Type B pancreatic cell (in vitro differentiated cells): ENCODE measurements around the gene C10orf90. TPM values are rescaled to one million over a fixed set of nuclear protein-coding genes. Genes with fewer than 3 reads are reported as not detected.
A peak's percentile ranks its signal among the peaks of the same experiment; 100 is the strongest.

Experiments
- DNase-seq: peaks from one replicate; pipeline ENCODE4 v3.0.0; 2021; ENCODE audit warnings: mixed read lengths; ENCODE audit not compliant: unreplicated experiment; ENCODE audit errors: extremely low spot score
- H3K27ac Mint-ChIP-seq: 2 replicates; pipeline ENCODE4 v1.8.0; 2021; ENCODE audit warnings: mild to moderate bottlenecking, mixed read lengths
- H3K27me3 Mint-ChIP-seq: 2 replicates; pipeline ENCODE4 v1.8.0; 2021; ENCODE audit warnings: mixed read lengths
- H3K36me3 Mint-ChIP-seq: 2 replicates; pipeline ENCODE4 v1.8.0; 2021; ENCODE audit warnings: mixed read lengths
- H3K4me1 Mint-ChIP-seq: one replicate; pipeline ENCODE4 v1.8.0; 2021; ENCODE audit warnings: mixed read lengths; ENCODE audit not compliant: unreplicated experiment
- H3K4me3 Mint-ChIP-seq: 2 replicates; pipeline ENCODE4 v1.8.0; 2021; ENCODE audit warnings: mild to moderate bottlenecking, mixed read lengths
- H3K9me3 Mint-ChIP-seq: 2 replicates; pipeline ENCODE4 v1.8.0; 2021; ENCODE audit warnings: mixed read lengths
- CTCF ChIP-seq: fragments of 200-600 bp; sonication (generic); conservative IDR thresholded peaks from 2 replicates; pipeline ENCODE4 v1.5.0; 2021; ENCODE audit warnings: antibody characterized with exemption, mild to moderate bottlenecking
- long read RNA-seq: library from polyadenylated mRNA; unstranded; transcript quantifications from one replicate; pipeline ENCODE4 v2.0.0, GENCODE V29; 2020
- total RNA-seq: library from RNA; stranded (reverse); gene quantifications from 2 replicates; pipeline ENCODE4 v1.2.1, GENCODE V29; 2021; ENCODE audit warnings: low replicate concordance

Gene C10orf90
- 1.5 TPM in 1 of 2 replicates, not detected in the other for total RNA-seq
- long read RNA-seq, result 0 reads

- Mint-ChIP-seq H3K4me3 (peak within 1 kb of the TSS; percentile 49), H3K9me3 (peaks cover 7% of the 10 kb centered on the region), H3K27me3 (peaks cover 6% of the 10 kb centered on the region)
Observed at GRCh38 chr10:126670056-126670894, at the start of gene C10orf90. Gene C10orf90 (minus strand): TSS chr10:126670693. CDS start chr10:126670480, 213 bp downstream.

GRCh38 chr10:126716366-126716765 lies 45.9 kb upstream of the C10orf90 start:
- Mint-ChIP-seq H3K27me3 (peaks cover 22% of the 10 kb centered on the region), H3K36me3 (no peaks in the 10 kb centered on the region), H3K27ac (no peak overlapping the region), H3K4me1 (no peaks in the 10 kb centered on the region), H3K9me3 (no peaks in the 10 kb centered on the region), H3K4me3 (no peak overlapping the region)
- TF ChIP-seq CTCF, result no peak
- DNase-seq, result no peak

More at GRCh38 chr10:126670056-126670894, at the start of gene C10orf90:
- DNase-seq, result no peak
- TF ChIP-seq CTCF, result no peak
- Mint-ChIP-seq H3K27ac (no peak within 1 kb of the TSS), H3K36me3 (no peaks in the 10 kb centered on the region), H3K4me1 (peaks cover 4% of the 10 kb centered on the region)

- TF ChIP-seq CTCF, result no peak
- Mint-ChIP-seq H3K4me1 (no peaks in the 10 kb centered on the region), H3K36me3 (no peaks in the 10 kb centered on the region), H3K27me3 (peaks cover 14% of the 10 kb centered on the region), H3K27ac (no peak overlapping the region), H3K4me3 (no peak overlapping the region), H3K9me3 (peaks cover 6% of the 10 kb centered on the region)
- no peak for DNase-seq
Observed at GRCh38 chr10:126713594-126713993, 43.1 kb upstream of the C10orf90 start.

GRCh38 chr10:126712681-126713080 lies 42.2 kb upstream of the C10orf90 start:
- no peak for DNase-seq
- peaks cover 9% of the 10 kb centered on the region for H3K27me3 Mint-ChIP-seq
- no peaks in the 10 kb centered on the region for H3K4me1 Mint-ChIP-seq
- no peak overlapping the region for H3K27ac Mint-ChIP-seq
- no peak for TF ChIP-seq CTCF
- H3K9me3 Mint-ChIP-seq, result peaks cover 6% of the 10 kb centered on the region
- no peaks in the 10 kb centered on the region for H3K36me3 Mint-ChIP-seq
- H3K4me3 Mint-ChIP-seq, result no peak overlapping the region

GRCh38 chr10:126705951-126706565 lies 35.6 kb upstream of the C10orf90 start:
- TF ChIP-seq CTCF, result no peak
- H3K36me3 Mint-ChIP-seq, result no peaks in the 10 kb centered on the region
- no peak overlapping the region for H3K27ac Mint-ChIP-seq
- no peak for DNase-seq
- H3K27me3 Mint-ChIP-seq, result peaks cover 19% of the 10 kb centered on the region
- peaks cover 6% of the 10 kb centered on the region for H3K9me3 Mint-ChIP-seq
- H3K4me1 Mint-ChIP-seq, result no peaks in the 10 kb centered on the region
- H3K4me3 Mint-ChIP-seq, result no peak overlapping the region
